A673 (cell line): Measurements from ENCODE around the gene SLC7A10. TPM values are rescaled to one million over a fixed set of nuclear protein-coding genes. Genes with fewer than 3 reads are reported as not detected.
"Not testable (repeated sequence)": the region's sequence is repeated elsewhere in the genome, so short reads cannot be mapped to it uniquely, and the experiment has no call there.

ENCODE experiments used
- BruUV-seq: library from RNA; stranded (reverse); fragments of 400-500 nt; replicated peaks from 2 replicates; lab custom pipeline; 2021; lab: Mats Ljungman, UMichigan
- CTCF ChIA-PET: fragments of 300-600 bp; sonication (Branson Sonifier 250); formaldehyde crosslinking; loops from one replicate; lab custom pipeline; 2022; ENCODE audit warnings: antibody characterized with exemption; lab: Charles Lee
- POLR2A ChIA-PET: fragments of 300-600 bp; sonication (Branson Sonifier 250); formaldehyde crosslinking; loops from one replicate; lab custom pipeline; 2022; ENCODE audit warnings: antibody characterized with exemption; ENCODE audit not compliant: low non-redundant PET; lab: Charles Lee
- DNase-seq: peaks from one replicate; pipeline ENCODE4 v3.0.0-alpha.2; 2015; ENCODE audit warnings: low spot score
- H3K27ac ChIP-seq: fragments of 200-600 bp; sonication (generic); 2 replicates; pipeline ENCODE4 v1.5.1; 2016; ENCODE audit warnings: mixed run types, low read depth, mild to moderate bottlenecking, mixed read lengths, antibody characterized with exemption, low read length; ENCODE audit not compliant: poor library complexity, severe bottlenecking
- H3K27me3 ChIP-seq: fragments of 200-600 bp; sonication (generic); replicated peaks from 2 replicates; pipeline ENCODE4 v1.6.1; 2017; ENCODE audit warnings: mixed run types, low read depth, mild to moderate bottlenecking, mixed read lengths, antibody characterized with exemption, low read length; ENCODE audit not compliant: insufficient read depth, poor library complexity
- H3K36me3 ChIP-seq: fragments of 200-600 bp; sonication (generic); 2 replicates; pipeline ENCODE4 v1.6.1; 2016; ENCODE audit warnings: mixed run types, mild to moderate bottlenecking, mixed read lengths, antibody characterized with exemption, low read length; ENCODE audit not compliant: insufficient read depth, poor library complexity, severe bottlenecking
- H3K4me1 ChIP-seq: fragments of 200-600 bp; sonication (generic); 2 replicates; pipeline ENCODE4 v1.6.1; 2017; ENCODE audit warnings: mixed run types, mild to moderate bottlenecking, mixed read lengths, antibody characterized with exemption, low read length; ENCODE audit not compliant: insufficient read depth, poor library complexity, severe bottlenecking
- H3K4me3 ChIP-seq: fragments of 200-600 bp; sonication (generic); 2 replicates; pipeline ENCODE4 v1.5.1; 2016; ENCODE audit warnings: low read depth, mixed run types, mild to moderate bottlenecking, mixed read lengths, low read length; ENCODE audit not compliant: poor library complexity, severe bottlenecking
- H3K9me3 ChIP-seq: fragments of 200-600 bp; sonication (generic); 2 replicates; pipeline ENCODE4 v1.6.1; 2016; ENCODE audit warnings: mixed run types, low read depth, mild to moderate bottlenecking, mixed read lengths, antibody characterized with exemption, low read length; ENCODE audit not compliant: poor library complexity, severe bottlenecking
- EZH2 ChIP-seq: fragments of 200-600 bp; sonication (generic); IDR thresholded peaks from 2 replicates; pipeline ENCODE4 v1.6.1; 2017; ENCODE audit warnings: borderline replicate concordance, low read depth, mild to moderate bottlenecking, mixed read lengths, antibody characterized with exemption, low read length; ENCODE audit not compliant: poor library complexity, severe bottlenecking
- intact Hi-C: fragments of 100-400 bp; cut with micrococcal nuclease; formaldehyde crosslinking; loops from one replicate; pipeline ENCODE4 v1.10.0; 2022; ENCODE audit not compliant: unreplicated experiment
- total RNA-seq: library from RNA; stranded (reverse); gene quantifications from 2 replicates; pipeline ENCODE4 v1.2.3, GENCODE V29; 2021
- TF ChIP-seq, protein P1 (sequence below): fragments of 300-800, 200-600 bp; sonication (generic); conservative IDR thresholded peaks from 2 replicates; pipeline ENCODE4 v1.5.1; 2017; ENCODE audit warnings: low read depth, mild to moderate bottlenecking, antibody characterized with exemption, low read length, moderate library complexity, mixed read lengths

SLC7A10 gene
- total RNA-seq, 1 experiment from 2014 or later: 0.17 TPM

DNA sequence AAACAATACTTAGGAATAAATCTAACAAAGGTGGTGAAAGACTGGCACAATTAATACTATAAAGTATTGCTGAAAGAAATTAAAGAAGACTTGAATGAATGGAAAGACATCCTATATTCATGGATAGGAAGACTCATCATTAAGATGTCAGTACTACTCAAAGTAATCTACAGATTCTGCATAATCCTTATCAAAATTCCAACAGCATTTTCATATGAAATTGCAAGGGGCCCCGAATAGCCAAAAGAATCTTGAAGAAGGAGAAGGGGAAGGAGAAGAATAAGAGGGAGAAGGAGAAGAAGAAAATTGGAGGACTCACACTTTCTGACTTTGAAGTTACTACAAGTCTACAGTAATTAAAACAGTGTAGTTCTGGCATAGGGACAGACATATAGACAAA, 57.1 kb downstream of the SLC7A10 start:
- TF ChIP-seq EZH2: no peak
- TF ChIP-seq, protein P1, sequence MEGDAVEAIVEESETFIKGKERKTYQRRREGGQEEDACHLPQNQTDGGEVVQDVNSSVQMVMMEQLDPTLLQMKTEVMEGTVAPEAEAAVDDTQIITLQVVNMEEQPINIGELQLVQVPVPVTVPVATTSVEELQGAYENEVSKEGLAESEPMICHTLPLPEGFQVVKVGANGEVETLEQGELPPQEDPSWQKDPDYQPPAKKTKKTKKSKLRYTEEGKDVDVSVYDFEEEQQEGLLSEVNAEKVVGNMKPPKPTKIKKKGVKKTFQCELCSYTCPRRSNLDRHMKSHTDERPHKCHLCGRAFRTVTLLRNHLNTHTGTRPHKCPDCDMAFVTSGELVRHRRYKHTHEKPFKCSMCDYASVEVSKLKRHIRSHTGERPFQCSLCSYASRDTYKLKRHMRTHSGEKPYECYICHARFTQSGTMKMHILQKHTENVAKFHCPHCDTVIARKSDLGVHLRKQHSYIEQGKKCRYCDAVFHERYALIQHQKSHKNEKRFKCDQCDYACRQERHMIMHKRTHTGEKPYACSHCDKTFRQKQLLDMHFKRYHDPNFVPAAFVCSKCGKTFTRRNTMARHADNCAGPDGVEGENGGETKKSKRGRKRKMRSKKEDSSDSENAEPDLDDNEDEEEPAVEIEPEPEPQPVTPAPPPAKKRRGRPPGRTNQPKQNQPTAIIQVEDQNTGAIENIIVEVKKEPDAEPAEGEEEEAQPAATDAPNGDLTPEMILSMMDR: no peak
- BruUV-seq: no TSS peak
- H3K4me3 ChIP-seq: no peak overlapping the region
- H3K27me3 ChIP-seq: no peaks in the 10 kb centered on the region
- no peaks in the 10 kb centered on the region for H3K9me3 ChIP-seq
- no peak overlapping the region for H3K27ac ChIP-seq
- POLR2A ChIA-PET: no interaction called here
- no peak for DNase-seq
- CTCF ChIA-PET: no interaction called here
- no peaks in the 10 kb centered on the region for H3K4me1 ChIP-seq
- intact Hi-C loops: no loop called here
- H3K36me3 ChIP-seq: no peaks in the 10 kb centered on the region

DNA sequence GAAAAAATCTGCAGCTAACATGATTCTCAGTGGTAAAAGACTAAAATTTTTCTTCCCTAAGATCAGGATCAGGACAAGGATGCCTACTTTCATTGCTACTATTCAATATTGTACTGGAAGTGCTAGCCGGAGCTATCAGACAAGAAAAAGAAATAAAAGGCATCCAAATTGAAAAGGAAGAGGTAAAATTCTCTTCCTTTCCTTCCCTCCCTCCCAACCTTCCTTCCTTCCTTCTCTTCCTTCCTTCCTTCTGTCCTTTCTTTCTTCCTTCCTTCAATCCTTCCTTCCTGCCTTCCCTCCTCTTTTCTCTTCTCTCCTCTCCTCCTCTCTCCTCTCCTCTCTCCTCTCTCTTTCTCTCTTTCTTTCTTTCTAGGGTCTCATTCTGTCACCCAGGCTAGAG, 58.2 kb downstream of the SLC7A10 start:
- POLR2A ChIA-PET: no interaction called here

DNA sequence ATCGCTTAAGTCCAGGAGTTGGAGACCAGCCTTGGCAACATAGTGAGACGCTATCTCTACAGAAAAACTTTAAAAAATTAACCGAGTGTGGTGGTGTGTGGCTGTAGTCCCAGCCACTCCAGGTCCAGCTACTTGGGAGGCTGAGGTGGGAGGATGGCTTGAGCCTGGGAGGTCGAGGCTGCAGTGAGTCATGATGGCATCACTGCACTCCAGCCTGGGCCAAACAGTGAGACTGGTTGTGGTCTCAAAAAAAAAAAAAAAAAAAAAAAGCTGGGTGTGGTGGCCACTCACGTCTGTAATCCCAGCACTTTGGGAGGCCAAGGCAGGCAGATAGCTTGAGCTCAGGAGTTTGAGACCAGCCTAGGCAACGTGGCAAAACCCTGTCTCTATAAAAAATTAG, 59.6 kb downstream of the SLC7A10 start:
- H3K4me1 ChIP-seq, H3K27ac ChIP-seq, H3K27me3 ChIP-seq, H3K36me3 ChIP-seq, intact Hi-C loops, POLR2A ChIA-PET, H3K9me3 ChIP-seq, DNase-seq, BruUV-seq, H3K4me3 ChIP-seq: not testable (repeated sequence)
- CTCF ChIA-PET: interaction anchor here (0.6 kb wide), 1 partner anchor 414 kb away, joined by 4 read pairs; no protein-coding TSS in a partner anchor

More for the DNA sequence above, 58.2 kb downstream of the SLC7A10 start:
- no peak overlapping the region for H3K4me3 ChIP-seq
- H3K36me3 ChIP-seq: no peaks in the 10 kb centered on the region
- no TSS peak for BruUV-seq
- TF ChIP-seq, protein P1: no peak
- TF ChIP-seq EZH2: no peak
- H3K27me3 ChIP-seq: no peaks in the 10 kb centered on the region
- H3K4me1 ChIP-seq: no peaks in the 10 kb centered on the region
- CTCF ChIA-PET: no interaction called here
- DNase-seq: no peak
- H3K9me3 ChIP-seq: no peaks in the 10 kb centered on the region
- no peak overlapping the region for H3K27ac ChIP-seq
- intact Hi-C loops: no loop called here

DNA sequence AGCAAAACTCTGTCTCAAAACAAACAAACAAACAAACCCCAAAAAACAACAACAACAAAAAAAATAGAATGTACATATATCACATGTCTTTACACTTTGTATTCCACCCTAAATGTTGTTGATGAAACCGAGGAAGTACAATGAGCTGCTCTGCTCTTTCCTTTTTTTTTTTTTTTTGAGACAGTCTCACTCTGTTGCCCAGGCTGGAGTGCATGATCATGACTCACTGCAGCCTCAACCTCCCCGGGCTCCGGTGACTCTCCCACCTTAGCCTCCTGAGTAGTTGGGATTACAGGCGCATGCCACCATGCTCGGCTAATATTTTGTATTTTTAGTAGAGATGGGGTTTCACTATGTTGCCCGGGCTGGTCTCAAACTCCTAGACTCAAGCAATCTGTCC, 62.2 kb downstream of the SLC7A10 start:
- no peaks in the 10 kb centered on the region for H3K27me3 ChIP-seq
- H3K36me3 ChIP-seq: no peaks in the 10 kb centered on the region
- H3K27ac ChIP-seq: no peak overlapping the region
- no TSS peak for BruUV-seq
- H3K9me3 ChIP-seq: no peaks in the 10 kb centered on the region
- H3K4me3 ChIP-seq: no peak overlapping the region
- CTCF ChIA-PET: interaction anchor here (0.6 kb wide), 1 partner anchor 19 kb away, joined by 3 read pairs; no protein-coding TSS in a partner anchor
- intact Hi-C loops: no loop called here
- POLR2A ChIA-PET: no interaction called here
- DNase-seq: no peak
- H3K4me1 ChIP-seq: no peaks in the 10 kb centered on the region
- TF ChIP-seq EZH2: no peak
- TF ChIP-seq, protein P1: no peak
